DOHH2 (cell line): ENCODE data around the gene SETD3.

ENCODE experiments used
- EZH2phosphoT487 ChIP-seq: fragments of 200-600 bp; sonication (generic); IDR thresholded peaks from 2 replicates; pipeline ENCODE4 v1.6.1; 2017; ENCODE audit warnings: borderline replicate concordance, mild to moderate bottlenecking, antibody characterized with exemption, low read length, moderate library complexity, mixed read lengths
- TF ChIP-seq, protein P1 (sequence below): fragments of 200-600 bp; sonication (generic); IDR thresholded peaks from one replicate; pipeline ENCODE4 v1.5.1; 2014; ENCODE audit warnings: antibody characterized with exemption, mild to moderate bottlenecking, low read depth, low read length; ENCODE audit not compliant: poor library complexity, severe bottlenecking

DNA sequence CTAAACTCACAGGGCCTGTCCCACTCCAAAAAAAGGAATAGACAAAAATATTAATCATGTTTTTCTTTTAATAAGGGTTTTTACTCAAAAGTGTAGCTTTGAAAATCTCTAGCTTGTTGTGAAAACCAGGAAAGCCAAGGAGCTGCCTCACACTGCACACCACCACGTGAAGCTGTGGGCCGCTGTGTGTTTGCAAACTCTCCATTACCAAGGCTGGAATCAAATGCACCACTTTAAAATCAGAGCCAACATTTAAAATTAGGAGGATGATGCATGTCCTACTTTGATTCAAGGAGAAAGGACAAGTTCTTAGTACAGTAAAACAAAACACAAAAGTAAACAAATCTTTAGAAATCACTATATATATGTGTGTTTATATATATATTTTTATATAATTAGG lies 83.0 kb downstream of the SETD3 start:
- TF ChIP-seq, protein P1, sequence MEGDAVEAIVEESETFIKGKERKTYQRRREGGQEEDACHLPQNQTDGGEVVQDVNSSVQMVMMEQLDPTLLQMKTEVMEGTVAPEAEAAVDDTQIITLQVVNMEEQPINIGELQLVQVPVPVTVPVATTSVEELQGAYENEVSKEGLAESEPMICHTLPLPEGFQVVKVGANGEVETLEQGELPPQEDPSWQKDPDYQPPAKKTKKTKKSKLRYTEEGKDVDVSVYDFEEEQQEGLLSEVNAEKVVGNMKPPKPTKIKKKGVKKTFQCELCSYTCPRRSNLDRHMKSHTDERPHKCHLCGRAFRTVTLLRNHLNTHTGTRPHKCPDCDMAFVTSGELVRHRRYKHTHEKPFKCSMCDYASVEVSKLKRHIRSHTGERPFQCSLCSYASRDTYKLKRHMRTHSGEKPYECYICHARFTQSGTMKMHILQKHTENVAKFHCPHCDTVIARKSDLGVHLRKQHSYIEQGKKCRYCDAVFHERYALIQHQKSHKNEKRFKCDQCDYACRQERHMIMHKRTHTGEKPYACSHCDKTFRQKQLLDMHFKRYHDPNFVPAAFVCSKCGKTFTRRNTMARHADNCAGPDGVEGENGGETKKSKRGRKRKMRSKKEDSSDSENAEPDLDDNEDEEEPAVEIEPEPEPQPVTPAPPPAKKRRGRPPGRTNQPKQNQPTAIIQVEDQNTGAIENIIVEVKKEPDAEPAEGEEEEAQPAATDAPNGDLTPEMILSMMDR = no peak
- TF ChIP-seq EZH2phosphoT487 = no peak
